Endodermal cell (in vitro differentiated cells): Measurements from ENCODE around the gene LLPH. TPM values are rescaled to one million over a fixed set of nuclear protein-coding genes. Genes with fewer than 3 reads are reported as not detected.

Experiments
- DNase-seq: peaks from one replicate; pipeline ENCODE4 v3.0.0-alpha.2; 2017
- H3K27ac ChIP-seq: 2 replicates; pipeline ENCODE4 v1.5.1; 2013; ENCODE audit warnings: mild to moderate bottlenecking, low read depth, low read length, moderate library complexity
- H3K27me3 ChIP-seq: 2 replicates; pipeline ENCODE4 v1.6.1; 2013; ENCODE audit warnings: mild to moderate bottlenecking, low read length, moderate library complexity; ENCODE audit not compliant: insufficient read depth, control insufficient read depth, poor library complexity, severe bottlenecking
- H3K36me3 ChIP-seq: 2 replicates; pipeline ENCODE4 v1.7.0; 2013; ENCODE audit warnings: mild to moderate bottlenecking, low read length, moderate library complexity; ENCODE audit not compliant: control insufficient read depth, insufficient read depth
- H3K4me1 ChIP-seq: one replicate; pipeline ENCODE4 v1.7.0; 2013; ENCODE audit warnings: low read length; ENCODE audit not compliant: control insufficient read depth, insufficient read depth
- H3K4me3 ChIP-seq: 2 replicates; pipeline ENCODE4 v1.5.1; 2013; ENCODE audit warnings: mild to moderate bottlenecking, low read length, moderate library complexity
- H3K9ac ChIP-seq: 2 replicates; pipeline ENCODE4 v1.6.1; 2013; ENCODE audit warnings: mild to moderate bottlenecking, low read length, moderate library complexity; ENCODE audit not compliant: poor library complexity, severe bottlenecking; ENCODE audit errors: extremely low read depth
- H3K9me3 ChIP-seq: 2 replicates; pipeline ENCODE4 v1.6.1; 2013; ENCODE audit warnings: mild to moderate bottlenecking, low read length, moderate library complexity; ENCODE audit not compliant: control insufficient read depth
- H3K27ac Mint-ChIP-seq: 2 replicates; pipeline ENCODE4 v1.8.0; 2020; ENCODE audit warnings: mixed read lengths
- H3K27me3 Mint-ChIP-seq: 2 replicates; pipeline ENCODE4 v1.8.0; 2021; ENCODE audit warnings: mild to moderate bottlenecking, mixed read lengths; ENCODE audit not compliant: insufficient read depth
- H3K36me3 Mint-ChIP-seq: 2 replicates; pipeline ENCODE4 v1.8.0; 2020; ENCODE audit warnings: low read depth, mixed read lengths
- H3K4me1 Mint-ChIP-seq: 2 replicates; pipeline ENCODE4 v1.8.0; 2020; ENCODE audit warnings: mixed read lengths
- H3K4me3 Mint-ChIP-seq: 2 replicates; pipeline ENCODE4 v1.8.0; 2020; ENCODE audit warnings: mild to moderate bottlenecking, moderate library complexity, mixed read lengths
- H3K9me3 Mint-ChIP-seq: 2 replicates; pipeline ENCODE4 v1.8.0; 2020; ENCODE audit warnings: mild to moderate bottlenecking, mixed read lengths
- CTCF ChIP-seq: fragments of 200-600 bp; sonication (generic); conservative IDR thresholded peaks from 2 replicates; pipeline ENCODE4 v1.5.0; 2021; ENCODE audit warnings: antibody characterized with exemption, mild to moderate bottlenecking
- WGBS, 2 experiments: methylation state at CpG; one replicate each; pipeline versions ENCODE4 v1.1.5 to v1.1.7; 2013; ENCODE audit warnings: missing lambda C conversion rate in 2 of 2, mixed read lengths in 1 of 2; ENCODE audit not compliant: insufficient coverage in 1 of 2, insufficient read length in 1 of 2; 5-methylcytosine and 5-hydroxymethylcytosine counted together
- total RNA-seq, 2 donors: library from RNA; stranded (reverse); fragmentation: NEBNext Ultra II Directional in 1 of 2; extraction: Animal tissue kit (Norgen Biotek cat#: 25700) in 1 of 2; gene quantifications; 2 replicates in 1 of 2; 3 replicates in 1 of 2; pipeline ENCODE4 v1.2.1, GENCODE V29; 2021

LLPH gene
- total RNA-seq, 2 donors from 2014 or later: 16.5 to 25.7 TPM

GRCh38 chr12:66141299-66141698 lies 10.7 kb upstream of the LLPH start:
- WGBS, 2 experiments: 100% methylated on average over 2 of the region's 2 CpGs; no CpG with 5 or more reads in 1 of the 2 experiments
- H3K4me1 ChIP-seq: no peaks in the 10 kb centered on the region
- Mint-ChIP-seq H3K36me3 (peaks cover 45% of the 10 kb centered on the region), H3K4me1 (peaks cover 2% of the 10 kb centered on the region), H3K4me3 (no peak overlapping the region), H3K9me3 (peaks cover 38% of the 10 kb centered on the region), H3K27me3 (no peaks in the 10 kb centered on the region), H3K27ac (no peak overlapping the region)
- H3K27me3 ChIP-seq: no peaks in the 10 kb centered on the region
- no peak overlapping the region for H3K27ac ChIP-seq
- no peak overlapping the region for H3K4me3 ChIP-seq
- no peak overlapping the region for H3K9ac ChIP-seq
- peaks cover 38% of the 10 kb centered on the region for H3K9me3 ChIP-seq
- DNase-seq: no peak
- no peak for TF ChIP-seq CTCF
- peaks cover 57% of the 10 kb centered on the region for H3K36me3 ChIP-seq

GRCh38 chr12:66140731-66141130 lies 10.2 kb upstream of the LLPH start:
- Histone ChIP-seq H3K9me3 (peaks cover 38% of the 10 kb centered on the region), H3K27ac (no peak overlapping the region), H3K27me3 (no peaks in the 10 kb centered on the region), H3K9ac (no peak overlapping the region), H3K36me3 (peaks cover 60% of the 10 kb centered on the region), H3K4me3 (no peak overlapping the region), H3K4me1 (no peaks in the 10 kb centered on the region)
- Mint-ChIP-seq H3K27me3 (no peaks in the 10 kb centered on the region), H3K9me3 (peaks cover 41% of the 10 kb centered on the region), H3K36me3 (peaks cover 49% of the 10 kb centered on the region), H3K27ac (no peak overlapping the region), H3K4me1 (peaks cover 2% of the 10 kb centered on the region), H3K4me3 (no peak overlapping the region)
- no peak for TF ChIP-seq CTCF
- DNase-seq: no peak

- DNase-seq: no peak
- no peaks in the 10 kb centered on the region for H3K4me1 ChIP-seq
- H3K36me3 ChIP-seq: peaks cover 56% of the 10 kb centered on the region
- H3K9me3 ChIP-seq: peaks cover 38% of the 10 kb centered on the region
- H3K27ac ChIP-seq: no peak overlapping the region
- H3K9me3 Mint-ChIP-seq: peaks cover 41% of the 10 kb centered on the region
- 94% methylated on average over 2 of the region's 2 CpGs for WGBS, 2 experiments
- H3K27ac Mint-ChIP-seq: no peak overlapping the region
- no peaks in the 10 kb centered on the region for H3K4me1 Mint-ChIP-seq
- no peak overlapping the region for H3K9ac ChIP-seq
- TF ChIP-seq CTCF: no peak
- H3K36me3 Mint-ChIP-seq: peaks cover 46% of the 10 kb centered on the region
- no peak overlapping the region for H3K4me3 ChIP-seq
- no peak overlapping the region for H3K4me3 Mint-ChIP-seq
- H3K27me3 Mint-ChIP-seq: no peaks in the 10 kb centered on the region
- H3K27me3 ChIP-seq: no peaks in the 10 kb centered on the region
Measured at GRCh38 chr12:66139328-66139727, 8.8 kb upstream of the LLPH start.
